RWPE1 (cell line): Measurements from ENCODE around the gene DMRTA2.
A peak's percentile ranks its signal among the peaks of the same experiment; 100 is the strongest.

Experiments
- CTCF ChIA-PET: fragments of 350-600 bp; sonication (Branson Sonifier 250); formaldehyde crosslinking; extraction: SDS; loops from one replicate; lab custom pipeline; 2021; lab: Yijun Ruan, JAX
- POLR2A ChIA-PET: fragments of 400-600 bp; formaldehyde crosslinking; extraction: SDS; loops from one replicate; lab custom pipeline; 2020; ENCODE audit warnings: antibody characterized with exemption; ENCODE audit not compliant: low non-redundant PET; lab: Yijun Ruan, JAX
- DNase-seq: peaks from one replicate; pipeline ENCODE4 v3.0.0; 2012; ENCODE audit warnings: low spot score
- H3K27ac ChIP-seq: fragments of 450-650 bp; 2 replicates; pipeline ENCODE4 v1.5.1; 2017
- TF ChIP-seq, protein P1 (sequence below): fragments of 450-650 bp; conservative IDR thresholded peaks from 2 replicates; pipeline ENCODE4 v1.5.1; 2017; ENCODE audit warnings: low read depth, mild to moderate bottlenecking

Gene DMRTA2

DNA sequence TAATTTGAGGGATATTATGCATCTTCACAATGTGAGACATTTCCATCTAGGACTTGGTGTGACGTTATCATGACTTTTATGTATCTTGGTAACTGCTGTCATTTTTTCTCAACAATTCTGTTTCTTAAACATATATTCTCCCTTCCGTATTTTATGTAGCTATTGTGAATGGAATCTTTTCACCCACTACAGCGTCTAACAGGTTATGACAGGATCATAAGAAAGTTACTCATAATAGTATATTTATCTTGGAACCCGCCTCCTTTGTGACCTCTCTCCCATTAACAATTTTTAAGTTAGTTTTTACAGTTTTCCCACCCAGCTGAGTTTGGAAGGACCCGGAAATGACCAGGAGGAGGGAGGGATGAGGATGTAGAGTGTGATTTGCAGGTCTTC is 6.8 kb upstream of the DMRTA2 start:
- DNase-seq = no peak
- H3K27ac ChIP-seq = no peak overlapping the region
- ChIA-PET CTCF (interaction anchor here (0.6 kb wide), 1 partner anchor 1528 kb away, joined by 3 read pairs; no protein-coding TSS in a partner anchor), POLR2A (no interaction called here)
- TF ChIP-seq, protein P1, sequence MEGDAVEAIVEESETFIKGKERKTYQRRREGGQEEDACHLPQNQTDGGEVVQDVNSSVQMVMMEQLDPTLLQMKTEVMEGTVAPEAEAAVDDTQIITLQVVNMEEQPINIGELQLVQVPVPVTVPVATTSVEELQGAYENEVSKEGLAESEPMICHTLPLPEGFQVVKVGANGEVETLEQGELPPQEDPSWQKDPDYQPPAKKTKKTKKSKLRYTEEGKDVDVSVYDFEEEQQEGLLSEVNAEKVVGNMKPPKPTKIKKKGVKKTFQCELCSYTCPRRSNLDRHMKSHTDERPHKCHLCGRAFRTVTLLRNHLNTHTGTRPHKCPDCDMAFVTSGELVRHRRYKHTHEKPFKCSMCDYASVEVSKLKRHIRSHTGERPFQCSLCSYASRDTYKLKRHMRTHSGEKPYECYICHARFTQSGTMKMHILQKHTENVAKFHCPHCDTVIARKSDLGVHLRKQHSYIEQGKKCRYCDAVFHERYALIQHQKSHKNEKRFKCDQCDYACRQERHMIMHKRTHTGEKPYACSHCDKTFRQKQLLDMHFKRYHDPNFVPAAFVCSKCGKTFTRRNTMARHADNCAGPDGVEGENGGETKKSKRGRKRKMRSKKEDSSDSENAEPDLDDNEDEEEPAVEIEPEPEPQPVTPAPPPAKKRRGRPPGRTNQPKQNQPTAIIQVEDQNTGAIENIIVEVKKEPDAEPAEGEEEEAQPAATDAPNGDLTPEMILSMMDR = no peak

DNA sequence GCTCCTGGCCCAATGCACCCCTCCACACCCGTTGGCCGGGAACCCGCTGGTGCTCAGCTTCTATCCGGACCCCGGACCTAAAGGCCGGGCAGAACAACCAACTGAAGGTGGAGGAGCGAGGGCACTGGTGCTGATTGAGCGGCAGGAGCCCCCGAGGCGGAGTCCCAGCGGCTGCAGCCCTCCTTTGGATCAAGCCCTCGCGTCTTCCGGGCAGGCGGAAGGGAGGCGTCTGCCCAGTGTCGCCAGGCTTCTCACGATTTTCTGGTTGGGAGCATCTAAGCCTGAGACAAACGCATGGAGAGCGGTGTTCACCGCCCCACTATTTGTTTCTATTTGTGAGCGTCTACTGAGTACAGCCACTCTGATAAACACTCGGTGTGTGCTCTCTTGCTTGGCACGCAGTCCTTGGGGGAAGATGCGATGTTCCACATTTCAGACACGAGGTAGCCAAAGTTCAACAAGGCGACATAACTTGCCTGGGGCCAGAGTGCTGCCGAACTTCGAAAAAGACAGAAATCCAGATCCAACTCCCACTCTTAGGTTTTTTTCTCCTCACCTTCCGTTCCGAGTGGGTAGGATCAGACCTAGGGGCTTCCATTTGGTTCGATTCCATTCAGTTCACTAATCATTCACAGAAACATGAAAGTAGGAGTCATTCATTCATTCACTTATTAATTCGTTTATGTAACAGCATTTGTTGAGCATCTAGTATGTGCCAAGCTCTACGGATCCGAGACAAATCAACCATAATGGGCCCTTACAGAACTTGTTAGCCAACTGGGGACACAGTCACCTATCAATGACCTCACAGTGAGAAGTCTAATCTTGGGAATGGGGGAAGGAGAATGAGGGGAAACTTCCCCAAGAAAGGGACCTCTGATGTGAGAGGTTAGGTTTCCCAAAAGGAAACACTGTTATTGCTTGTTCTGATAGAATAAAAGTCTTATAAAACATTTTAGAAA is 4.9 kb upstream of the DMRTA2 start:
- no peak for DNase-seq
- TF ChIP-seq, protein P1 = no peak
- no peak overlapping the region for H3K27ac ChIP-seq
- POLR2A ChIA-PET = no interaction called here
- CTCF ChIA-PET = no interaction called here

DNA sequence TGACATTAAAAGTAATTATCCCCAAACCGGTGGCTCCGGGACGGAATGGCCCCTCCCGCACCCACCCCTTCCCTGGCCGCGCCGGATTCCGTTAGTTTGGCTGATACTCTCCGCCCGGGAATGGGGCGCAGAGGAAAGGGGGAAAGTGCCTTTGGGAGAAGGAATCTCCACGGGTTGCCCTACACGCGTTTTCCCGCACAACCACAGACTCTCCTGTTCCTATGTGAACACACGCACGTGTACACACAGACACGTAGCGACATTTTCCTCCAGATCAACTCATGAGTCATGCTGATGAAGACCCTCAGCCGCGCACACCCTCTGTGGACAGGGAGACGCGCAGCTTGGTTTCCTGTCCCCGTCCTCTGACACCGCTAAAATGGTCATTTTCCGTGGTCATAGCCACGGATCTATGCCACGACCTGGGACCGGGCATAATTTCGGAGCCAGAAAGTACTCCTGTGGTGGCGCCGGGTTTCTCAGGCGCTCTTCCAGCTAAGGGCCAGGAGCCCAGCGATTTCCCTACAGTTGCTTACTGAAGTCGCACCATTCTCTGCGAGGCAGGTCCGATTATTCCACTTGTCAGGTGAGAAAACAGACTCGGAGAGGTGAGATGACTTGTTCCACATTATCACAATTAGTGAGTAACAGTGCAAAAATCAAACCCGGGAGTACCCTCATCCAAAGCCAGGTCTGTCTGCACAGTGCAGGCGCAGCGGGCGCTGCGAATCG is 4.0 kb upstream of the DMRTA2 start:
- ChIA-PET POLR2A (no interaction called here), CTCF (no interaction called here)
- H3K27ac ChIP-seq = no peak overlapping the region

DNA sequence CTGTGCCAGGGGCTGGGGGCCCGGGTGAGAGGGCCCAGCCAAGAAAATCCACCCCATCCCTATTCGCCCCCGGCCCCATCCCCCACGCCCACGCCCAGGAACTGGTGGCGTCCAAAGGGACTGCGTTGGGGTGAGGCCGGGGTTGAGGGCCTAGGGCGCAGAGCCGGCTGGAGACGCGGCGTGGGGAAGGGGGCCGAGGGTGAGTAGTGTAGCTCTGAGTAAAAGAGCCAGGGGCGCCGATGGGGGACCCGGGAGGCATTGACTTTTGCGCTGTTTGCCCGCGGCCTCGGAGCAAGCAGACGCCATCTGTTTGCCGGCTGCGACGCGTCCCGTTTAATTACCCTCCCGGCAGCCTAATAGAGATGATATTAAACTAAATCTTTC is 3.5 kb upstream of the DMRTA2 start:
- no peak overlapping the region for H3K27ac ChIP-seq
- ChIA-PET POLR2A (no interaction called here), CTCF (no interaction called here)
- no peak for DNase-seq
- TF ChIP-seq, protein P1 = no peak

More for the DNA sequence above, 4.0 kb upstream of the DMRTA2 start:
- no peak for DNase-seq
- TF ChIP-seq, protein P1 = no peak

DNA sequence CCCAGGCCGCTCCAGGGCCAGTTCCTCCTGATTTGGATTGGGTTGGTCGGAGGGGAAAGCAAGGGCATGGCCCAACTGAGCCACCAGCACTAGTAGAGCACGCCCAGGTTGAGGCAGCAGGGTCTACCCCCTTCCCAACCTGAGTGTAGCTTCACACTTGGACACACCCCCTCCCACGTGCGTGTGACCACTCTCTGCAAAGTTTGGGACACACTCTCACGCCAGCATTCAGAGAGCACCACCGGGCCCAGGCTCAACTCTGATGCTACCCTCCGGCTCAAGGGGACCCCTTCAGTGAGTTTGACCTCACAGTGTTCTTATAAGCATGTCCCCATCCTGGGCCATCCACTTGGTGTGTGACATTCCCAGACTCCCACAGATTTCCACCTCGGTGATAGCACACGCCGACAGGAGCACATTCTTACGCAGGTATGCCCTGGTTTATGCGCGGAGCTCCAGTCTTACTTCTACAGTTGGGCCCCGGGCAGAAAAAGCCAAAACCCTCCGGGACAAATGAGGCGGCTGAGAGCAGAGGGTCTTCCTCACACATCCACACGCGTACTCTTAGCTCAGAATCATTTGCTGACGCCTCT is 3.0 kb upstream of the DMRTA2 start:
- H3K27ac ChIP-seq = no peak overlapping the region
- POLR2A ChIA-PET = no interaction called here
- CTCF ChIA-PET = no interaction called here
- no peak for DNase-seq
- TF ChIP-seq, protein P1 = no peak

DNA sequence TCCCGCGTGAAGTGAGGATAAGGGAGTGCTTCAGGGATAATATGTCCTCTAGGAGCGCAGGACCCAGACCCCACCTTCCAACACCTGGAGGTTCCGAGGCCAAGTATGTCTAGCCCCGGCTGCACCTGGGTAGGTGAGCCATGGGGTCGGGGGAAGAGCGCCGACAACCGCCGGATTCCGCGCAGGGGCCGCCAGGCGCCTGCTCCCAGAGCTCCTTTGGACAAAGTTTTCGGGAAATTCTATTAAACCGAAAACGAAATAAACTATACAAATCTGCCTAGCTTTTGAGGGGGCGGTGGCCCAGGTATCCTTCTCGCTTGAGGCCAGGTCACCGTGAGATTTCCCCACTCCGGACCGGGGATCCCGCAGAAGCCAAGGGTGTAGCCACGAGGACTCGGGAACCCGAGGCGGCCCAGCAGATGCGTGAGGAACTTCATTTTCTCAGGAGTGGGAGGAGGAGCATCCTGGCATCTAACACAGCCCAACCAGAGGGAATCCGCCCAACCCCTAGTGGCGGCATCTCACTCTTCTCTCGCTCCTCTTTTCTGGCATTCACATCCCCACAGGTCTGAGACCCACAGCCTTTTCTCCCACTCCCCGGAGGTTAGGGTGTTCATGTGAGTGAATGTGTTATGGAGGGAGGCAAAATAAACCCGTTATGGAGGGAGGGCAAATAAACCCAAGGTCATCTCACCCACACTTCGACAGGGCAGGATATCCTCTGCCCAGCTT is 2.3 kb upstream of the DMRTA2 start:
- H3K27ac ChIP-seq = no peak overlapping the region
- peak; percentile 38 for DNase-seq
- TF ChIP-seq, protein P1 = no peak
- ChIA-PET POLR2A (no interaction called here), CTCF (no interaction called here)
